Activated T-helper 1 cell treated with anti-CD3 and anti-CD28 coated beads, Interleukin-2, amount 50 U/mL, for 16 hours (primary cell): ENCODE results near the gene TMPRSS6.

Experiments
- DNase-seq, 2 donors: peaks; one replicate each; pipeline ENCODE4 v3.0.0-alpha.2; 2020; ENCODE audit warnings: low read depth in 1 of 2, low spot score in 1 of 2

The TMPRSS6 gene

GRCh38 chr22:37109242-37109917, at the start of gene TMPRSS6:
Gene TMPRSS6 (minus strand): TSS chr22:37109713. CDS start chr22:37103417, 6,296 bp downstream.
- no peak for DNase-seq

GRCh38 chr22:37158963-37159290, 49.4 kb upstream of the TMPRSS6 start:
- DNase-seq, result no peak

GRCh38 chr22:37157516-37158285, 48.2 kb upstream of the TMPRSS6 start:
- DNase-seq, result no peak

GRCh38 chr22:37156686-37157435, 47.3 kb upstream of the TMPRSS6 start:
- no peak for DNase-seq

- no peak for DNase-seq
Observed at GRCh38 chr22:37155971-37156370, 46.5 kb upstream of the TMPRSS6 start.

DNA sequence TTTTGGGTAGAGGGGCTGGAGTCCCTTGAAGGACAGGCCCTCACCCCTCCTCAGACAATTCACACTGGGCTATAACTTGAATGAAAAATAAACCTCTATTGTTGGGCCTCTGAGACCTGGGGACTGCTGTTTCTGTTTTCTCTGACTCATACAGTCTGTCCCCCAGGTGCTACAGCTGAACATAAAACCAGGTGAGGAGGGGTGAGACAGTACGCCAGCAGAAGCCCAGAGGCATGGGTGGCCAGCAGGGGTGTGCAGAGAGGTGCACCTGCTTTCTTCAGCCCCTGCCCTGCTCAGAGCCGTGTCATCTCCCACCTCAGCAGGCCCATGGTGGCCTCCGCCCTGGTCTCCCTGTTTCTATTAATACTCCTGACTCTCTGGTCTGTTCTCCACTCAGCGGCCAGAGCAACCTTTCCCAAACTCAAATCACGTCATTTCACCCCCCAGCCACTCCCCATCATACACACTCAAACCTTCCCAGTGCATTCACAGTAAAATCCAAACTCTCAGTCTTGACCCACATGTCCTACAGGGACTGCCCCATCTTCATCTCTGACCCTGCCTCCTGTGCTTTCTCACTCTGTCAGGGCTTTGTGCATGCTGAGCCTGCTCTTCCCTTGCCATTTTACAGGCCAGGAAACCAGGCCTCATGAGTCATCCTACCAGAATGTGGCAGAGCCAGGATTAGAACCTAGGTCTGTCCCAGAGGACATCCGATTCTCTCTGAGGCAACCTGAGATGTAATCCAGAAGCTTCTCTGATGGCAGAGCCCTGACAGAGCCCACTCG, 45.6 kb upstream of the TMPRSS6 start:
- no peak for DNase-seq

GRCh38 chr22:37153901-37154300, 44.4 kb upstream of the TMPRSS6 start:
- no peak for DNase-seq

GRCh38 chr22:37151401-37151800, 41.9 kb upstream of the TMPRSS6 start:
- DNase-seq, result no peak

GRCh38 chr22:37150701-37151100, 41.2 kb upstream of the TMPRSS6 start:
- no peak for DNase-seq

GRCh38 chr22:37148742-37149665, 39.5 kb upstream of the TMPRSS6 start:
- DNase-seq, result no peak

DNA sequence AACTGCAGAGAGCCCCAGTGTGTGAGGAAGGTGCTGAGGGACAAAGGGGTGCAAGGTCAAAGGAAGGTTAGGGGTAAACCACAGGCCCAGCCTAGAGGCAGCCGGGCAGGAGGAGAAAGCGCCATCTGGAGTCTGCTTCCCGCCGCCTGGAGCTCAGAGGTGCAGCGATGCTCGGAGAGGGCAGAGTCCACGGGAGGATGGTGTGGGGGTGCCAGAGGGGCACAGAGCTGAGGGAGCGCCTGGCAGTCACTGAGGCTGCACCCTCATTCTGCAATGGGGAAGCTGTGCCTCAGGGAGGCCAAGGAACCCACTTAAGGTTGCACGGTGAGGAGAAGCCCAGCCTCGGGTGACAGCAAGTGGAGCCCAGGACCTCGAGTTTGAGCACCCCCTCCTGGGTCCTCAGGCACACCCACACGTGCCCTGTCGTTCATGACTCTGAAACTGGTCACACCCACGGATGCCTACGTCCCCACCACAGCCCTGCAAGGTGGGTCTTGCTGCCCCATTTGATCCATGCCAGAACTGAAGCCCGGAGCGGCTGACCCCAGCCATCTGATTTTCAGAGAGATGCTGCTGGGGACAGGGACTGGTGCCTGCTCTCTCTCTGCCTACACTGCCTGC, 38.6 kb upstream of the TMPRSS6 start:
- no peak for DNase-seq

DNA sequence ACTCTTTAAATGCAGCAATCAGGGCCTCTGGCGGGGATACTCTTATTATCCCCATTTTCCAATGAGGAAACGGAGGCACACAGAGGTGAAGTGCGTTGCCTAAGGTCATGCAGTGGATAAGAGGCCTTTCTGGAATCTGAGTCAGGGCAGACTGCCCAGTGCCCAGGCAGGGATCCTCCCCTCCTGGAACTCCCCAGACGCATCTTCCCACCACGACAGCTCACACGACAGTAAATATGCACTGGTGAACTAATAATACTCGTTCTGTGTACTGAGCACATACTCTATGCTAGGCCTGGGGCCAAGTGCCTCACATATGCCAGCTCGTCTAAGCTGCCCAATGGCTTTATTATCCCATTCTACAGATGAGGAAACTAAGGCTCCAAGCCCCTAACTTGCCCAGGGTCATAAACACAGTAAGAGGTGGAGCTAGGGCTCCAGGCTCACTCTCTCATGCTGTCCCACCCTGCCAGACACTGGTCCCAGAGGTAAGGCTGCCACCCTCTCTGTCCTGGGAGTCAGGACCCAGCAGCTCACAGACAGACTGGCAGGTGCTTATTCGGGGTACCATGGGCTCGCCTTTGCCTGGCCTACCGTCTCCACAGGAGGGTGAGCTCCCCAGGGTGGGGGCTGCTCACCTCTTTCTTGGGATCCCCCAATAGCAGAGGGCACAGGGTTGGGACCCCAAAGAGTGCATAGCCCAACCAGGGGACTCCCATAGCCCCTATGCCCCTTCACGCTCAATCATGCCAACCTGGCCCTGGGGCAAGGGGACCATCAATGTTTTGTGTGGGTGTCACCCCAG, 37.9 kb upstream of the TMPRSS6 start:
- DNase-seq, result no peak

GRCh38 chr22:37146507-37147180, 37.1 kb upstream of the TMPRSS6 start:
- DNase-seq, result no peak

DNA sequence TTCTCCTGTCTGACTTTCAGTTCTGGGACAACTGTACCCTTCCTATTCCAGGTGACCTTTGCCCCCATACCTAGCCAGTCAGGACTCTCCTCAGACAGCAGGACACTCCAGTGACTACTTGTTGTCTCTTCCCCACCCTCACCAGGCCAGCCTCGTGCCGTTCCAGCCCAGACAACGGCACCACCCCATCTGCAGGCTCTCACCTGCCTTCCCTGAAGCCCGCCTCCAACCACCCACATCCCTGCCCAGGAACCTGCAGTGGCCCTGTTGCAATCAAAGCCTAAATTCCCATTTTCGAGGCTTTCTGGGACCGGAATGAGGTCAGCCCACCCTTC, 36.5 kb upstream of the TMPRSS6 start:
- no peak for DNase-seq

- no peak for DNase-seq
Observed at GRCh38 chr22:37145180-37146050, 35.9 kb upstream of the TMPRSS6 start.

- DNase-seq, result no peak
Observed at GRCh38 chr22:37144180-37144554, 34.7 kb upstream of the TMPRSS6 start.

DNA sequence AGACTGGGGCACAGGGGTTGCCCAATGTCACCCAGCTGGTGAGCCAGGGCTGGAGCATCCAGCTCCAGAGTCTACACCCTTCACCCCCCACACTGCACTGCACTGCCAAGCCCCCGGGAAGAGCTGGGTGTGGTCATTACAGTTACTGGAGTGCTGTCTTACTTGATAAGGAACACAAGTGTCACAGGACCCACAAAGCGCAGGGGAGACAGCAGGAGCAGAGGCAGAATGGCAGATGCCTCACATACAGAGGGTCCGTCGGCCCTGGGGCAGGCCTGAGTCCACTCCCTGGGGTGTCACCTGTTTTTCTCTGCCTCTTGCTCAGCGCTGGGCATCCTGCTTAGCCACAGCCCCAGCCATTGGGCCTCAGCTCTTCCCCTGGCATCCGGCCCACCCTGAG, 32.5 kb upstream of the TMPRSS6 start:
- no peak for DNase-seq

- DNase-seq, result no peak
Observed at GRCh38 chr22:37141476-37141875, 32.0 kb upstream of the TMPRSS6 start.
